GM20000 (cell line): ENCODE results near the gene ZNF679.
"Not testable (repeated sequence)": the region's sequence is repeated elsewhere in the genome, so short reads cannot be mapped to it uniquely, and the experiment has no call there.

ENCODE experiments used
- DNase-seq: peaks from one replicate; pipeline ENCODE4 v3.0.0; 2012; ENCODE audit warnings: low spot score
- CTCF ChIP-seq: IDR thresholded peaks from 2 replicates; pipeline ENCODE4 v1.5.1; 2012; ENCODE audit warnings: mild to moderate bottlenecking, control low read depth; ENCODE audit errors: extremely low read depth, missing control alignments

ZNF679 gene

GRCh38 chr7:64313740-64314491 lies 85.6 kb downstream of the ZNF679 start, which contains the start of gene ZNF736:
Gene ZNF736 (plus strand): TSS chr7:64313961. CDS start chr7:64314151, 190 bp downstream.
- DNase-seq = peak; percentile 84
- no peak for TF ChIP-seq CTCF

GRCh38 chr7:64314566-64314965 lies 86.3 kb downstream of the ZNF679 start:
- TF ChIP-seq CTCF = no peak
- no peak for DNase-seq

DNA sequence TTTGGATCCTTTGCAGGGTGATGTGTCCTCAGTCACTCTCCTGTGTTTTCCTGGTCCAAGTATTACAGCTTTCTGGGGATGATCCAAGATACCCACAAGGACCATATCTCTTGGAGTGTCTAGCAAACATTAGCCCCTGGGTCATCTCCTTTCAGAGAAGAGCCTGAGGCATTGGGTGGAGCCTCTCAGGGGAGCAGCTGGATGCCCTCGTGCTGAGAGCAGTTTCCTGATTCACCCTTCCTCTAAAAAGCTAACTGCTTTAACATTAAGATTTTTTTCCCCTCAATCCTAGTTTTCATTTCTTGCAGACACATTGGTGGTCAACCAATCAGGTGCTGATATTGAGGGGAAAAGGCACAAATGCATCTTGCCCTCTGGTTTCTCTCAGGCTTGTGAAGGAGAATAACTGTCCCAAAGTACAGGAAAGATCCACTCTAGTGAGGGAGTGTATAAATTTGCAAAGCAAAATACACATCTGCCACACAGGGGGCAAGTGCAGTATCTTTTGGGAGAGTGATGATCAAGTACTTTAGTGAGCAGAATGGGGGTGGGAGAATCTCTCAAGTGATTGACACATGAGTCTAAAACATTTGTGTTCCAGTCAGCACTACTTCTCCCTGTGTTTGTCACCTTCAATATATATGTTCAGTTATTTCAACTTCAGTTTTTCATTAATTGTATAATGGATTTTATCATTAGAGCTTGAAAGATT lies 87.9 kb downstream of the ZNF679 start:
- DNase-seq = not testable (repeated sequence)
